Testis (tissue), 2 donors: Measurements from ENCODE around the gene TUT4.

Experiments used
- CTCF ChIP-seq, 3 experiments: fragments of 450-650 bp in 2 of 3; fragments of 200-600 bp in 1 of 3; sonication (generic) in 1 of 3; IDR thresholded peaks; one replicate each; pipeline ENCODE4 v1.5.1; 2016 to 2019; ENCODE audit warnings: antibody characterized with exemption in 3 of 3, mild to moderate bottlenecking in 2 of 3, moderate library complexity in 1 of 3
- POLR2A ChIP-seq: fragments of 450-650 bp; IDR thresholded peaks from one replicate; pipeline ENCODE4 v1.6.1; 2017; ENCODE audit warnings: antibody characterized with exemption, mild to moderate bottlenecking, moderate library complexity

- TF ChIP-seq CTCF (IDR thresholded peaks at IDR 0.05) = no peak
- no peak for TF ChIP-seq POLR2A
Measured at GRCh38 chr1:52402860-52403240, 150.0 kb downstream of the TUT4 start.
